ENCODE measurements around the gene DGKZ.

DNA sequence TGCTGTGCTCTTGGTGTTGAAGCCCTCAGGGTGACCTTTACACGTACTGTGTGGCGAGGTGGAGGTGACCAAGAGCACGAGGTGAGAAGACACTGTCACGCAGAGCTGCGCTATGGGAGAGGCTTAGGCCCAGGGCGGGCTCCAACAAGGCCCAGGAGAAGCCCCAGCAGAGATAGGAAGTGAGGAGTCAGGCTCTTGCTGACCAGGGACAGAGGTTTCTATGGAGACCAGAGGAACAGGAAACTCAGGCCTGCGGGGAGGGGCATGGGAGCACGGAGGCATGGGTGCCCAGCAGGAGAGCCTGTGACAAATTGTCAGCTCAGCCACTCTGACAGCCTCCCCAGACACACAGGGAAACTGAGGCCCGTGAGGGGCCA, 15.8 kb downstream of the DGKZ start:
- TF ChIP-seq CTCF (IDR thresholded peaks at IDR 0.05) (no peak), POLR2A (IDR thresholded peaks at IDR 0.05) (no peak), POLR2AphosphoS5 (IDR thresholded peaks at IDR 0.05) (no peak)
